RPMI8226 (cell line): ENCODE results near the gene STOML1.

Source experiments
- DNase-seq: peaks from one replicate; pipeline ENCODE4 v3.0.0-alpha.2; 2015

STOML1 gene

GRCh38 chr15:73991726-73992593 lies at the start of gene STOML1:
Gene STOML1, minus strand, starts transcription at chr15:73992295. Its CDS starts 72 bp downstream, at chr15:73992223.
- peak; percentile 100 for DNase-seq

DNA sequence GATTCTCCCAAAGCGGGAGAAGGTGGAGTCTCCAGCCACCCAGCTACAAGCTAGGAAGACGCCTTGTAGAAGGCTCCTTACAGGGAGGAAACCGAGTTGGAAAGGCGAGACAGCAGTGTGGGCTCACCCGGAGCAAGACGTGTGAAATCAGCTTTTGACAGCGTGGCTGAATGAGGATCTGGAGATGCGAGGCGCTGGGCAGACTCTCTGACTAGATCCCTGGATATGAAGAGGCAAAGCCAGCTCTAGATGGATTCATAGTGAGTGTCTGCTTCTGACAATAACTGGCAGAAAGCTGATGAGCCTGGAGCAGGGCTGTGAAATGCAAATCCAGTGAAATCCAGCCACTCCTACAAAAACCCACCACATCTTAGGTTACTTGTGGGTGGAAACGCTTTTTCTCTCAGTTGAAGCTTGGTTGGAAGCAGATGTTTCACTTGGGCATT lies 49.2 kb upstream of the STOML1 start:
- no peak for DNase-seq

DNA sequence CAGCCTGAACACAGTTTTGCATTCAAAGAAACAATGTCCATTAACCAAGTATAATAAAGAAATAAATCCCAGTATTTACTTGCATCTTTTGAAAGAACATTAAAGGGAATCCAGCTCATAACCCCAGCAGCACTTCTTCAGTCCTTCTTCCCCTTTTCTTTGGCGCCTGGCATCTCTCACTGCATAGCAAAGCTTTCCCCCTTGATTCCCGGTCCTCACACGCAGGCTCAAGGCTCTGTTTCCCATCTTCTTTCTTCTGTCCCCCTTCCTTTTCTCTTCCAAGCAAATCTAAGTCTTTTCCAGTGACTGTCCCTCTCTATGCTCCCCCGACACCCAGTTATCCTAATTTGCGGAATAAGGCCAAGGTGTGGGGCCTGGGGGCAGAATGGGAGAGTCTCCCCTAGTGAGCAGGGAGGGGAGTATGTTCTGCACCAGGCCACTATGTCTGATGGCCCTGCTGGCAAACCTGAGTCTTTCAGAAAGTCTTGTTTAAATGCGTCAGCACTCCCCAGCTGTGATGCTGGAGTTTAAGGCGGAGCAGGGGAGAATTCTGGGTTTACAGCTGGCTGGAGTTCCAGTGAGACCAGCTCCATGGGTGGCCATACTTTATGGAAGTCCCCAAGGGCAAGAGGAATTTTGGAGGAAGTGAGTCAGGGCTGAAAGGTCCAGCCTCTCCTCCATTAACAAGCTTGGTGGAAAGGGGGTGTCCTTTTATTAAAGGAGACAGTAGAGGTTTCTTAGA lies 48.2 kb upstream of the STOML1 start:
- DNase-seq = no peak

DNA sequence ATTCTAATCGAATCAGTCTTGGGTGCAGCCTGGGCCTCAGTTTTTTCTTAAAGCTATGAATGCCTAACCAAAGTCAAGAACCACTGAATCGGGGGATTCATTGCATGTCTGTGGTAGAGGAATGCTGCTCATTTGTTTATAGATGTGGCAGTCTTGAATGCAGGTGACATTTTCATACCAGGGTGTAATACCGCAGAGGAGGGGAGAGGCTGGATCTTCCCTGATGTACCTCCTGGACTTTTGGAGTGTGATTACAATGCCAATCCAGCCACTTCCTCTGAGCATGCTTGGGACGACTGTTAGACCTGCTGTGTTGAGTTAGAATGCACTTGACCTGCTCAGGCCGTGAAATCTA lies 47.5 kb upstream of the STOML1 start:
- DNase-seq = no peak

DNA sequence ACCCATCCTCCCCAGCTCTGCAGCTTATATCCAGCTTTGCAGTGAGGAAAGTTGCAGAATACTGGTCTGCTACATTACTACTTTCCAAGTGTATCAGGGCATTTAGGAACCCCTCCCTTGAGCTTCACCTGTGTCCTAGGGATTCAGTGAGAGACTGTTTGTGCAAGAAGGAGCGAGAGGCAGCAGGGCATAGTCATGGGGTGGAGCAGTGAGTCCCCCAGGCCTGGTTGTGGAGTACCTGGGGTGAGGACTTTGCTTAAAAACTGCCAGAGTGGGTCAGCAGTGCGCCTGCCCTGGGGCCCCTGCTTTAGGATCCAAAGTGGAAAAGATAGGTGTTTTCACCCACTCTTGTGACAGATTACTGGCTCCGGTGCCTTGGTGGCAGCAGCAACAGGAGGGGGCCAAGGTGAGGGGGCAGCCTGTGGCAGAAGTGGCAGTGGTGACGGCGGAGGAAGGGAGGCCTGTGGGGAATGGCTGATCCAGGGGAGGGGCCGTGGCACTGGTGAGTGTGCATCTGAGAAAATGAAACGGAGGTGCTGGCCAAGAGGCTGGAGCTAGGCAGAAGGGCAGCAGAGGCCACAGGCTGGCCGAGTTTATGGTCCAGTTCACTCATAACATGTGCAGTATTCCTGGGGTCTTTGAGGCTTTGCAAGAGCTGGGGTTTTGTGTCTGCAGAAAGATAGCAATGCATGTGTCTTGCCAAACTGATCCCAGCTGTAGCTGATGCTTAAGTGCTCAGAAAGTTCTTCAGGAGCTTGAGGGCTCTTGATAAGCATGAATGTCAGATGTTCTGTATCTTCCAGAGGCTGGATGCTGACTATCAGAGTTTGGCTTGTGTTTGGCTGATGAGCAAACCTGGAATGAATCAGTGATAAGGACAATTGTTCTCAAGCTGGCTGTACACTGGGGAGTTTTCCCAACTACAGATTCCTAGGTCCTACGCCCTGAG lies 46.9 kb upstream of the STOML1 start:
- DNase-seq = no peak

- DNase-seq = no peak
Measured at GRCh38 chr15:74037171-74038117, 45.3 kb upstream of the STOML1 start.

DNA sequence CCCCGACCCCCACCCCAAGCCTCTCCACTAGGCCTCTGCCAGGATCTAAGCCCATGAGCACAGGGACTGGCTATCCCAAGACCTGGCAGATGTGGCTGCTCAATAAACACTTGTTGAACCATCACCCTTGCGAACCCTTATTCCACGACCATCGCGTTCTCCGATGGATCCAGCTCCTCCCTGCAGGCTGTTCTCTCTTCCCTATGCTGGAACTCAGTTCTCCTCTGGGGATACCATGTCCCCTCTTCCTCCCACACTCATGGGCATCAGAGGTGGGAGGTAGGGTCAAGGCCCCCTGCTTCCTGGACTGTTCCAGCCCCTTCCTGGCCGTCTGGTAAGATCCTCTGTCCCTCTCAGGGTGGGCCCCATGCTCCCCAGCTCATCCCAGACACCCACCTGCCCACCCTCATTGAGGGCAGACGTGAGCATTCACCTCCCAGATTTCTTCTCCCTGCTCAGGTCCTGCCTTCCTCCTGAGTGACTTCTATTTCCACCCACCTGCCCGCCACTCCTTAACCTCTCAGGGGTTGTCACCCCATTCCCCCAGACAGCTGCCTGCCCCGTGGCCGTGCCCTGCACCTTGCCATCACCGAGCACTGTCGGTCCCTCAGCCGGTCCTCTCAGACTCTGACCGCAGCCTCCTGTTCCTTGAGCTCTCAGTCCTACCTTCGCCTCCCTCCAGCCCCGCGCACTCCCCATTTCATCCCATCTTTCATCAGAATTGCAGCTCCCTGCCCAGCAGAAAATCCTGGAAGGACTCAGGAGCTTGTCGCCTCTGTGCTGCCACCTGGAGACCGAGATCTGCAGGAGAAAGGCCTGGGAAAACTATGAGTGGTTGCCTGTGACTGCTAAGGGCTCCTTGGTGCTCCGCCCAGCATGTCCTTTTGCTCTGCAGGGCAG lies 44.4 kb upstream of the STOML1 start:
- DNase-seq = no peak

GRCh38 chr15:74035121-74036017 lies 43.3 kb upstream of the STOML1 start:
- DNase-seq = no peak

GRCh38 chr15:74034206-74034755 lies 42.2 kb upstream of the STOML1 start:
- no peak for DNase-seq

DNA sequence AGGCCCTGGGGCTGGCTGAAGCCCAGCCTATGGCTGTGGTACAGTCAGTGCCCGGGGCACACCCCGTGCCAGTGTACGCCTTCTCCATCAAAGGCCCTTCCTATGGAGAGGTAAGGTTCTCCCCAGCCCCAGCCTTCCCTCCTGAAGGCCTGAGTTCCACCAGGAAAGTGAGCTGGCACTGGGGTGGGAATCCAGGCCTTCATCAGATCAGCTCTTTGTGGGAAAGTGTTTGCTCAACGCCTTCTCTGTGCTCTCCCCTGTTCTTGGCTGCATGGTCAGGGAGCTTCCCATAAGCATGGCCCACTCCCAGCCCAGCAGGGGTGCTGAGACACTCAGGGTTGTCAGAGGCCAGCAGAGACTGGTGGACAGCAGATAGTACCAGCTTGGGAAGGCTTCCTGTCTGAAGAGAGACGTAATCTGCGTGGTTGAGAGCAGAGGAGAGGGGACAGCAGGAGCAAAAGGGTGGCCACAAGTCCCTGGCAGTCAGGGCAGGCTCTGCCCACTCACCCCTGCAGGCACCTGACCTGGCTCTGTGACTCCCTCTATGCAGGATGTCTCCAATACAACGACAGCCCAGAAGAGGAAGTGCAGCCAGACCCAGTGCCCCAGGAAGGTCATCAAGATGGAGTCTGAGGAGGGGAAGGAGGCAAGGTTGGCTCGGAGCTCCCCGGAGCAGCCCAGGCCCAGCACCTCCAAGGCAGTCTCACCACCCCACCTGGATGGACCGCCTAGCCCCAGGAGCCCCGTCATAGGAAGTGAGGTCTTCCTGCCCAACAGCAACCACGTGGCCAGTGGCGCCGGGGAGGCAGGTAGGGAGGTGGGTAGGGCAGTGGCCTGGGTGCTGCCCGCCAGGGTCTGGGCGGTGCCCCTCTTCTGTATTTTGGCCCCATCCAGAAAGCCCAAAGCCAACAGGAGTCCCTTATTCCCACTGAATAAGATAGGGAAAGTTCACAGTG lies 40.8 kb upstream of the STOML1 start:
- no peak for DNase-seq

DNA sequence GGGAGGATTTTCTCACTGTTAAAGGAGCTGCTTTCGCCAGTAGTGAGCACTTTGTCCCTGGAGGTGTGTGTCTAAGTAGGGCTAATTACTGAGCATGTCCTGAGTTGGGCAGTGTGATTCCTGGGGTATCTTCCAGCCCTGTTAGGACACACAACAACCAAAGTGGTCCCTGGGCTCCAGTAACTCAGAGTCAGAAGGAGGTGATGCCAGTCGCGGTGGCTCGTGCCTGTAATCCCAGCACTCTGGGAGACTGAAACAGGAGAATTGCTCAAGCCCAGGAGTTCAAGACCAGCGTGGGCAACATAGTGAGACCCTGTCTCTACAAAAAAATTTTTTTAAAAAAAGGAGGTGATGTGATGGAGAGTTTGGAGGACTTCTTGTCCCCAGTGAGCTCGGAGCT lies 40.0 kb upstream of the STOML1 start:
- DNase-seq = no peak

DNA sequence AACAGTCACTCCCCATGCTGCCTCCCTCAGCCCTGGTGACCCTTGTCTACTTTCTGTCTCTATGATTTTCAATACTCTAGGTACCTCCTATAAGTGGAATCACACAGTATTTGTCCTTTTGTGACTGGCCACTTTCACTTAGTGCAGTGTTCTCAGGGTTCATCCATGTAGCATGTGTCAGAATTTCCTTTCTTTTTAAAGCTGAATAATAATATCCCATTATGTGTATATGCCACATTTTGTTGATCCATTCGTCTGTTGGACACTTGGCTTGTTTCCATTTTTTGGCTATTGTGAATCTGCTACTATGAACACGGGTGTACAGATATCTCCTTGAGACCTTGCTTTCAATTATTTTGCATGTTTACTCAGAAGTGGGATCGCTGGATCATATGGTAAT lies 36.6 kb upstream of the STOML1 start:
- no peak for DNase-seq

DNA sequence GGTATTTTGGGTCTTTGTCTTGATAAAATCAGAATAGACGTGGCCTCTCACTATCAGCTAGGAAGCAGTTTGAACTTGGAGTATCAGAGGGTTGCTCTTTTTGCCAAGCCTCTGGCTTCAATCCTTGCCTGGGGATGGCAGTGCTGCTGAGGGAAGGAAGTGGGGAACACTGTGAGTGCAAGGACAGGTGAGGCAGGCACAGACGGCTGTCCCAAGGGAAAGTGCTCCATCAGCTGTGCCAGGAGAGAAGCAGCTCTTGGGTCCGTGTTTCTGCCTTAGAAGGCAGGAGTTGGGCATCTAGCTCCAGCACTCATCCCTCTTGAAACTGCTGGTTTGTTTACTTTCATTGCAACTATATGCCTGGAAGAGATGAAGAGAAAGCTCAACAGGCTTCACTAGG lies 35.6 kb upstream of the STOML1 start:
- DNase-seq = no peak

DNA sequence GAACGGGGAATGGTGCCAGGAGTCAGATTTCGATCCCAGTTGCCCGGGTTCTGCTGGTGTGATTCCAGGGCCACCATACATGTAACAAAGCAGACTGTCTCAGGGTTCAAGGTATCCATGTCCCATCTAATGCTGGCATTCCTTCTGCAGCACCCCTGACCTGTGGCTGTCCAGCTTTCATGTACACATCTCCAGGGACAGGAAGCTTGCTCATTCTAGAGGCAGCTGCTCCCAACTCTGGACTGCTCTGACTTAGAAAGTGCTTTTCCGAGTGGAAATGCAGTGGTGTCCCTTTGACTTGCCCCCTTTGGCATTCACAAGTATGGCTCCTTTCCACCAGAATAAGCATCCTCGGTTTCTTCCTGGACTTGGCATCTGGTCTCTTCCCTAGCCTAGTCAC lies 33.3 kb upstream of the STOML1 start:
- DNase-seq = no peak

DNA sequence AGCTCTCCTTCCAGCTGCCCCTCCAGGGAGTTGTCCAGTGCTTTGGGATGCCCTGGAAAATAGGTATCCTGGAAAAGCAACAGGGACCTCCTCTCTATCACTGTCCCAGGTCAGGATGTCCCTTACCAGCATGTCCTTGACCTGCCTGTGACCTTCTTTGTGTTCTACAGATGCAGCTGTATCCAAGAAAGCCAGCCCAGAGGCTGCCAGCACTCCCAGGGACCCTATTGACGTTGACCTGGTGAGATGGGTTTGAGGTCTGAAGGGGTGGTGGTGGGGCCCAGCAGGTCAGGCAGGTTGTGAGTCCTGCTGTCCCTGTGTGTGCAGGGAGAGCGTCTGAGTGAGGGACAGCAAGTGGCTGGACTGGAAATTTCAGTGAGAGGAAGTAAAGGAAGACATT lies 32.6 kb upstream of the STOML1 start:
- DNase-seq = no peak

DNA sequence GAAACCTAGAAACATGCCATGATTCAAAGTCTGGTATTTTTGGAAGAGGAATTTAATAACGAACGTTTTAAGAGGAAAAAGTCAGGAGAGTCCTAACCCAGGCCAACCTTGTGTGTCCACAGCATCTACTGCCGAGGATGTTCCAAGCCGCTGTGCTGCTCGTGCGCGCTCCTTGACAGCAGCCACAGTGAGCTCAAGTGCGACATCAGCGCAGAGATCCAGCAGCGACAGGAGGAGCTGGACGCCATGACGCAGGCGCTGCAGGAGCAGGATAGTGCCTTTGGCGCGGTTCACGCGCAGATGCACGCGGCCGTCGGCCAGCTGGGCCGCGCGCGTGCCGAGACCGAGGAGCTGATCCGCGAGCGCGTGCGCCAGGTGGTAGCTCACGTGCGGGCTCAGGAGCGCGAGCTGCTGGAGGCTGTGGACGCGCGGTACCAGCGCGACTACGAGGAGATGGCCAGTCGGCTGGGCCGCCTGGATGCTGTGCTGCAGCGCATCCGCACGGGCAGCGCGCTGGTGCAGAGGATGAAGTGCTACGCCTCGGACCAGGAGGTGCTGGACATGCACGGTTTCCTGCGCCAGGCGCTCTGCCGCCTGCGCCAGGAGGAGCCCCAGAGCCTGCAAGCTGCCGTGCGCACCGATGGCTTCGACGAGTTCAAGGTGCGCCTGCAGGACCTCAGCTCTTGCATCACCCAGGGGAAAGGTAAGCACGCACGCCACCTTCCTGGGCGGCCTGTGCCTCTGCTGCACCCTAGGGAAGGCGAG lies 30.8 kb upstream of the STOML1 start:
- no peak for DNase-seq

DNA sequence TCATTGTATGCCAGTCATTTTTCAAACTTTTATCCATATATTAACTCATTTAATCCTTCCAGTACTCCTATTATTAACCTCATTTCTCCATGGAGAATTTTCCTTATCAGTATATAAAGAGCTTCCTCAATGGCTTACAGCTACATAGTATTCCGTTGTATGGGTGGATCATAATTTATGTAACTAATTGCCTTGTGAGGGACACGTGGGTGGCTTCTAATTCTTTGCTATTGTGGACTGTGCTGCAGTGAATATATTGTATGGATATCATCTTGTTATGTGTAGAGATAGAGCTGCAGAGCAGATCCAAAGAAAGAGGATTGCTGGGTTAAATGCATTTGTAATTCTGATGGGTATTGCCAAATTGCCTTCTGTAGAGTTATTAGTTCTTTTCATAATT lies 27.6 kb upstream of the STOML1 start:
- DNase-seq = no peak
